ENCODE measurements around the gene LMNTD2. TPM values are rescaled to one million over a fixed set of nuclear protein-coding genes. Genes with fewer than 3 reads are reported as not detected.
A peak's percentile ranks its signal among the peaks of the same experiment; 100 is the strongest.

LMNTD2 gene
- total RNA-seq, 1 donor from 2014 or later = 0.87 TPM

- DNase-seq (ENCODE audit: low spot score) = peak; percentile 96
Measured at GRCh38 chr11:568306-569157, 8.0 kb upstream of the LMNTD2 start.

DNA sequence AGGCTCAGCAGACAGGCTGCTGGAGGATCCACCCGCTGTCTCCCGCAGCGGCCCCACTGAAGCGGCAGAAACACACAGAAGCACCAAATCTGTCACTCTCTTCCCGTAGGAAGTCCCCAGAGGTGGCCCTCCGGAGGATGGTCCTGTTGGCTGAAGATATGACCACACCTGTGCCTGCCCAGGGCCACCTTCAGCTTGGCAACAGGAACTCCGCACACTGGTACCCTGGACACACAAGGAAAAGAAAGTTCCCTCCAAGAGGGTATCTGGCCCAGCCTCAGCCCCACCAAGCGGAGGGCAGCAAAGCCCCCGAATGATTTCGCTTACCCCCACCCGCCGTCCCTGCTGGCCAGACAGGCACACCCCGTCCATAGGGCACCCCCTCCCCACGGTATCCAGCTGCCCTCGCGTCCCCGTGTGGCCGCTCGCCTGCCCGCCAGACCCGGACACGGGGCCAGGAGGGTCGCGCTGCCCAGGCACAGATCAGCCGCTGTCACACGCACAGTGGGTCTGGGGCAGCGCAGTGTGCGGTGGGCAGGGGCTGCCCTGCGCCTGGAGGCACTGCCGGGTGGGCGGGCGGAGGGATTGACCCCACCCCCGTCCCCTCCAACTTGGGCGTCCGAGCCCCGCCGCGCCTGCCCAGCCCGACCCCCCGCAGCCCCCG, 7.2 kb upstream of the LMNTD2 start:
- DNase-seq (ENCODE audit: low spot score) = no peak

DNA sequence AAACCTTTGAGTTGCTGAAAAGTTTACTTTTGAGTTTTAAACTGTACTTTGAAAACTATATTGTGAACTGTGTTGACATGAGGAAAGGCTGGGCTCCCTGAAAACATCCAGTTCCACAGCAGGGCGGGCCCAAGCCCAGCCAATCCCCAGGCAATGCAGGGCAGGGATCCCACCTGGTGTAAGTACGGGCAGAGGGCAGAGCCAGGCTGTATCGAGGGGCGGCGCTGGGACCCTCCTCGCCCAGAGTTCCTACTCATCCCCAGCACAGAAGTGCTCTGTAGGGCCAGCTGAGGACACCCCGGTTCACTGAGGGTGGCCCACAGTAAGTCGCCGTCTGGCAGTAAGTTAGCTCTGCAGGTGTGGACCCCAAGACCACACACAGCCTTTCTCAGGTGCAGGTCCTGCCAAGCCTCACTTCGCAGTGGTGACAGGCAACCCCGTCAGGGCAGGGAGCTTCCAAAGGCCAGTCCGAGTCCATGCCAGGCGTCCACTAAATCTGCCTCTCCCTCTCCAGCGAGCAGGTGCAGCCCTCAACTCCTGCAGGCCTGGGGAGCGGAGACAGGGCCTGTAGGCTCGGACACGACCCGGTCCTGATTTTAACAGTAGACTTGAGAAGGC, 6.6 kb upstream of the LMNTD2 start:
- DNase-seq (ENCODE audit: low spot score) = no peak

- DNase-seq (ENCODE audit: low spot score) = no peak
Measured at GRCh38 chr11:565921-566509, 5.5 kb upstream of the LMNTD2 start.

- no peak for DNase-seq (ENCODE audit: low spot score)
Measured at GRCh38 chr11:563812-564578, 3.5 kb upstream of the LMNTD2 start.

GRCh38 chr11:563066-563811, 2.7 kb upstream of the LMNTD2 start:
- no peak for DNase-seq (ENCODE audit: low spot score)

GRCh38 chr11:562046-562645, 1.6 kb upstream of the LMNTD2 start:
- no peak for DNase-seq (ENCODE audit: low spot score)

GRCh38 chr11:561148-562003, 838 bp upstream of the LMNTD2 start:
- DNase-seq (ENCODE audit: low spot score) = no peak

DNA sequence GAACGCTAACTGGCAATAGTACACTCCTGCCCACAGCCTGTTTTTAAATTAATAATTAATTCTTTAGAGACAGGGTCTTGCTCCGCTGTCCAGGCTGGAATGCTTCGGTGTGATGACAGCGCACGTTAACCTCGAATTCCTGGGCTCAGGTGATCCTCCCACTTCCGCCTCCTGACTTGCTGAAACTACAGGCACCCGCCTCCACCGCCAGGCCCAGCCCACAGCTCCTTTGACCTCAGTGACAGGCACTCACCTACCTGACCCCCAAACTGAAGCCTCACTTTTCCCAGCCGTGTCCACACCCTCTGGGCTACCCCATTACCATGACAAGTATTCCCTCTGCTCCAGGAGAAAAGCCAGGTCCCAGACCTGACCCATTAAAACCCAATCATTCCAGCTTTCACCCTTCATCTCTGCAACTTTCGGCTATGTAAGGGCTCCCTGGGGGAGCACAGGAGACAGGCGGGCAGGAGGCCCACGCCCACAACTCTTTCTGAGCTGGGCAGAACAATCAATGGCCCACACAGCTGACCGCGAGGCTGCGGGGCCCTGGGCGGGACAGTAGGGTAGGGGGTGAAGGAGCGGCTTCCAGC, 730 bp downstream of the LMNTD2 start:
- no peak for DNase-seq (ENCODE audit: low spot score)

DNA sequence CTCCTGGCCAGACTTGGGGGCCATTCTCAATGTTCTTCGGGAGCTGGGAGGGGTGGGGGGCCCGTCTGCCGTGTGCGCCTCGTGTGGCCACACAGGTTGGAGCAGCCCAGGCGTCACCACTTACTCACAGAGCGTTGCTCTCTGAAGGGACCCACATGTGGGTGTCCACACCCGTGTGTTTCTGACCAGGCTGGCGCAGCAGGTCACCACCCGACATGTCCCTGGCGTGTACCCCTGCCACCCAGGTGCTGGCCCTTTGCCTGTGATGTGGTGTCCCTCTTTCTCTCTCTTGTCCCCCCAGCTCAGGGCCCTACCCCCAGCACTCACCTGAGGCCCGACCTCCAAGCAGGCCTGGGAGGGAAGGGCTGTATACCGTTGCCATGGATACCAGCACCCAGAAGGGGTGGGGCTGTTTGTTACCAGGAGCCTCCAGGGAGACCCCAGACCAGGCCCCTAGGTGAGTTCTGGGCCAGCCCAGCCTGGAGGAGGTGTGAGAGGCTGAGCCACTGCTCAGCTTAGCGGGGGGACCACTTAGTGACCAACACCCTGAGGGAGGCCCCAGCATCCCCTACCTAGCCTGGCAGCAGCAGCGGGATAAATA, 1.4 kb downstream of the LMNTD2 start:
- no peak for DNase-seq (ENCODE audit: low spot score)

DNA sequence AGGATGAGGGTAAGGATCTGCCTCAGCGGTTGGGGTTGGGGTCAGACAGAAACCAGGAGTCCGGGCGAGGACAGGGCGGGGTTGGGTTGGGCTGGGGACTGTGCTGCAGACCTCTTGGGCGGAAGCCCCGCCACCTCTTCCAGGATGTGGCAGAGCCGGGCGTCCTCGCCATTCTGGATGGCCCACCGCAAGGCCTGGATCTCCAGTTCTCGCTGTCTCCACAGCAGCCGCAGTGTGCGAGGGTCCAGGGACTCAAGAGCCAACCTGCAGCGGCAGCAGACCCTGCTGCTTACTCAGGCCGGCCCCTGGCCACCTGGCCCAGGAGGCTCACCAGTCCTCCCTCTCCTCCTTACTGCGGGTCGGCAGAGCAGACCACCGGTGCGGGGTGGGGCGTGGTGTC, 2.0 kb downstream of the LMNTD2 start:
- DNase-seq (ENCODE audit: low spot score) = no peak

DNA sequence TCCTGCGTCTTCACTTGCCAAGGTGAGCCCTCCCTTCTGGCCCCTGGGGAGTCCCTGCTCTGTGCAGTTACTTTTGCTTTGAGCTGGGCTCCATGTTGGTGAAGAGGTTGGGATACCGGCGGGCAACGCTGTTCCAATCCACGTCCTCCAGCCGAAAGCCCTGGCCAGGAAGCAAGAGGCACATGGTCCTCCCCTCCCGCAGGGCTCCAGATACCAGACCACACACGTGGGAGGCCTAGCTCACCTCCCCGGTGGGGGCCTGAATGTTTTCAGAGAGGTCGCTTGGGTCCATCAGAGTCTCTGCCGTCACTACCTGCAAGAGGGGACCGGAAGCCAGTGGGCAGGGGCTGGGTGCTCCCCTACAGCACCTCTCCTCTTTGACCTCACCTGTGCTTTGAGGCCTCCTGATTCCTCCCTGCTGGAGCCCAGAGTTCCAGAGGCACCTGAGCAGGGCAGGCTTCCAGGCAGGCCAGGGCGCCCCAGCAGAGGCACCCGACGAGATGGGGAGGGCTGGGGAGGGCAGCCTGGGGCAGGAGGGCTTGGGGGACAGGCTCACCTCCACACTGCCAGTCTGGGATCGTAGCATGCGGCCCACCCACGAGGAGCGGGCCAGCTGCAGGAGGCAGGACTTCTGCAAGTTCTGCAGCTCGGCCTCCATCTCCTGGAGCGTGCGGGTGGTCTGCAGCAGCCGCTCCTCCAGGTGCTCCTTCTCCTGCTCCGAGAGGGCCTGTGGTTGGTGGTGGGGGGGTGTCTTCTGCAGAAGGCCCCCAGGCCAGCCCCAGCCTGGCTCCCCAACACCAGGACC, 3.0 kb downstream of the LMNTD2 start:
- DNase-seq (ENCODE audit: low spot score) = no peak

DNA sequence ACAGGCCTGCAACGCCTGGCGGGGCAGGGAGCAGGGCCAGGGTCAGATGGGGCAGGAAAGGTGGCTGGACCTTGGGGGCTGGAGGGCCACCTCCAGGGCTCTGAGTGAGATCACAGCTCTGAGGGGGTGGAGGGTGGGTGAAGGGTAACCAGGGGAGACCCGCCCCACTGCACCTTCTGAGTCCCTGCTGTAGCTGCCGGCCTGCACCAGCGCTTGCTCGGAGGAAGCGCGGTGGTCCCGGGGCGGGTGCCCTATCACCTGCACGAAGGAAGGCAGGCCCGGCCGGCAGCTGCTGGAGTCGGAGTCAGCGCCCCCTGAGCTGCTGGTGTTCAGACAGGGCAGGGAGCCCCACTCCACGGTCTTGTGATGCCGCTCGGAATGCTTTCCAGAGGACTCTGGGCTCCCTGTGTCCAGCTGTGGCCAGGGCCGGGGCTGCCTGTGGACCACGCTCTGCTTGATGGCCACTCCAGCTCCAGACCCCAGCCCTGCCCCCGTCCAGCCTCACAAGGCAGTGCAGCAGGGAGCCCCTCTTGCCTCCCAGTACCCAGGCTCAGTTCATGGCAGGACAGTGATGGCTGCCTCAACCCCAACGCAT, 3.8 kb downstream of the LMNTD2 start:
- no peak for DNase-seq (ENCODE audit: low spot score)

GRCh38 chr11:555780-556661, 4.5 kb downstream of the LMNTD2 start:
- no peak for DNase-seq (ENCODE audit: low spot score)

DNA sequence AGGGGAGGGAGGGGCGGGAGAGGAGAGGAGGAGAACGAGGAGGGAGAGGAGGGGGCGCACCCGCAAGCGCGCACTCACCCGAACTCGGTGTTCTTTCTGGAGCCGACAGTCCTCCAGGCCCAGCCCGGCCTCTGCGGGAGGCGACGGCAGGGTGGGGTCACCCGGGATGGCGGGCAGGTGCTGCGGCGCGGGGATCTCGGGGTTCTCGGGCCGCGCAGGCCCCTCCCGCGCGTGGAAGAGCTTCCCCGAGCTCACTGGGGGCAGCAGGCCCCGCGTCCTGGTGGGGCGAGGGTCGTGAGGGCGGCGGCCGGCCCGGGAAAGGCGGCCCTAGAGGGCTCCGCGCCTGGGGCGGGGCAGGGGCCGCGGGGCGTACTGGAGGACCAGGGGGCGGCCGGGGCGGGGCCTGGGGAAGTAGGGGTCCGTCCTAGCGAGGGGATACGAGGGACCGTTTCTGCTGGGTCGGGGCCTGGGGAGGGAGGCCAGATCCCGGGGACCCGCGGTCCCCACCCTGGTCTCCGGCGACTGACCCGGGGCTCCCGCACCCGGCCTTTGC, 5.2 kb downstream of the LMNTD2 start:
- DNase-seq (ENCODE audit: low spot score) = no peak
